HTR-8/SVneo (cell line): ENCODE measurements around the gene RRAGD.

ENCODE experiments used
- DNase-seq: peaks from one replicate; pipeline ENCODE4 v3.0.0; 2011; ENCODE audit warnings: low spot score, mixed read lengths; ENCODE audit not compliant: insufficient read length
- FAIRE-seq: peaks from 2 replicates; lab custom pipeline; 2011; peaks lifted over from hg19 to GRCh38; lab: Jason Lieb, UNC

The RRAGD gene, protein sequence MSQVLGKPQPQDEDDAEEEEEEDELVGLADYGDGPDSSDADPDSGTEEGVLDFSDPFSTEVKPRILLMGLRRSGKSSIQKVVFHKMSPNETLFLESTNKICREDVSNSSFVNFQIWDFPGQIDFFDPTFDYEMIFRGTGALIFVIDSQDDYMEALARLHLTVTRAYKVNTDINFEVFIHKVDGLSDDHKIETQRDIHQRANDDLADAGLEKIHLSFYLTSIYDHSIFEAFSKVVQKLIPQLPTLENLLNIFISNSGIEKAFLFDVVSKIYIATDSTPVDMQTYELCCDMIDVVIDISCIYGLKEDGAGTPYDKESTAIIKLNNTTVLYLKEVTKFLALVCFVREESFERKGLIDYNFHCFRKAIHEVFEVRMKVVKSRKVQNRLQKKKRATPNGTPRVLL

DNA sequence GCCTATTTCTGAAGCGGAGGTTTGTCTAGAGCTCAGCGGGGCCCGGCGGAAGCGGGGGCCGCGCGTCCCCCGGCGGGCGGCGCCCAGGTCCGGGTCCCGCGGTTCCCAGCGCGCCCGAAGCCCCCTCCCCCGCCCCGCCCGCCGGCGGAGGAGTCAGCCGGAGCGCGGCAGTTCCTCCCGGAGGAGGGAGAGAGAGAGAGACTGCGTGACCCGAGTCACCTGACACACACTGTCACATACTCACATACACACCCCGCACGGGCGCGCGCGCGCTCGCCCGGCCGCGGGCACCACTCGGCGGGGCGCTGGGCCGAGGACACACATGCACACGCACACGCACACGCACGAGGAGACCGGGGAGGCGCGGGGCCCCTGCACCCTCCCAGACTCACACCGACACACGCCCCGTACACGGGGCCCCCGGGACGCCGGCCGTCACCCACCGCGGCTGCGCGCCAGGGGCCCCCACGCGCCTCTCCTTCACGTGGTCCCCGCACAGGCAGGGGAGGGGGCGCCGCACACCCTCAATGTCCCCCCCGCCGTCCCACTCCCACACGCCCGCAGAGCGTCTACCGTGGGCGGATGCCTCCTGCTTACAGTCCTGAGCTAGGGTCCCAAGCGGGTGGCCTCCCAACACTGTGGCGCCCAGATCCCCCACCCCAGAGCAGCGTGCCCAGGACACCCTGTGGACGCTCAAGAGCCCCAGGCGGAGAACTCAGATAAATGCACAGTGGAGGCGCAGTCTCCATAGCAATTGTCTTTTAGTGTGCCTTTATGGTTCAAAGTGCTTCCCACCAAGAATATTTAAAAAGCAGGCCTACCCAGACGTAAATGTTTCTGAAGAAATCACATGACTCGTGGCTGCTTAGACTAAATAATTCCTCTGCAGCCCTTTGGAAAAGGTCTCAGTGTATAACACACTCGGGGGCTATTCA is at the start of gene RRAGD:
Gene RRAGD (minus strand): TSS at position 203 of the 935 bp plus-strand sequence. CDS start 280 bp downstream, outside the sequence.
- FAIRE-seq (no peak), DNase-seq (peak; percentile 52)

DNA sequence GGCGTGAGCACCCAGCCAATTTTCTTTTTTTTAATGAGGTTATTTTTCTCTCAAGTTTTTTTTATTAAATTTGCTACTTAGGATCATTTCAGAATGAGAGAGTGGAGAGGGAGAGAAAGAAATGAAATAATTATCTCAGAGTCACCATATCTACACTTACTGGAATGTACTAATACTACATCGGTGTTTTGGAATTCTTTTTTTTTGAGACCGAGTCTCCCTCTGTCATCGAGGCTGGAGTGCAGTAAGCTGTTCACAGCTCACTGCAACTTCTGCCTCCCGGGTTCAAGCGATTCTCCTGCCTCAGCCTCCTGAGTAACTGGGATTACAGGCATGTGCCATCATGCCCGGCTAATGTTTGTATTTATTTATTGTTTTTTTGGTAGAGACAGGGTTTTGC is 48.6 kb upstream of the RRAGD start:
- no peak for FAIRE-seq
- DNase-seq = no peak

DNA sequence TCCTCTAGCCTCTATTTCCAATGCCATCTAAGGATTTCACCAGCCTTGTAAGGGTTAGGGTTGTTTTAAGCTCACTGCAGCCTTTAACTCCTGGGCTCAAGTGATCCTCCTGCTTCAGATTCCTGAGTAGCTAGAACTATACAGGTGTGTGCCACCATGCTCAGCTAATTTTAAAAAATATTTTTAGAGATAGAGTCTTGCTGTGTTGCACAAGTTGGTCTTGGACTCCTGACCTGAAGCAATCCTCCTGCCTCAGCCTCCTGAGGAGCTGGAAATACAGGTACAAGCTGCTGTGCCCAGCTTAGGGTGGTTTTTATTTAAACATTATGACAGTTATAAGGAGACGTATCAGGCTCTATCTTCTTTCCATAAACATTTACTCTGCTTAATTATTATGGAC is 47.4 kb upstream of the RRAGD start:
- DNase-seq (no peak), FAIRE-seq (no peak)

DNA sequence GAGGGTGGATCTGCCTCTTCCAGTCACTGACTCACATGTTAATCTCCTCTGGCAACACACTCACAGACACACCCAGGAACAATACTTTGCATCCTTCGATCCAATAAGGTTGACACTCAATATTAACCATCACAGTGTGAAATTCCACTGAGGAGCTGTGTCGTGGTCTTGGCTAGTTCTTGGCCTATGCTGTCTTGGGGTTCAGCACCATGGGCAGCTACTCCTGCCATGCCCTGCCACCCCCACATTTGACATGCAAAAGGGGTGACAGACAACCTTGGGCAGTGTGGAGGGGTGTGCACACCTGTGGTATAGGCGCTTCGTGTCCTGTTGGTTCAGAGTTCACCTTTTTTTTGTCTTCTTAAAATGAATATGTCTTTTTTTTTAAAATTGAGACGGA is 46.6 kb upstream of the RRAGD start:
- DNase-seq (no peak), FAIRE-seq (no peak)

DNA sequence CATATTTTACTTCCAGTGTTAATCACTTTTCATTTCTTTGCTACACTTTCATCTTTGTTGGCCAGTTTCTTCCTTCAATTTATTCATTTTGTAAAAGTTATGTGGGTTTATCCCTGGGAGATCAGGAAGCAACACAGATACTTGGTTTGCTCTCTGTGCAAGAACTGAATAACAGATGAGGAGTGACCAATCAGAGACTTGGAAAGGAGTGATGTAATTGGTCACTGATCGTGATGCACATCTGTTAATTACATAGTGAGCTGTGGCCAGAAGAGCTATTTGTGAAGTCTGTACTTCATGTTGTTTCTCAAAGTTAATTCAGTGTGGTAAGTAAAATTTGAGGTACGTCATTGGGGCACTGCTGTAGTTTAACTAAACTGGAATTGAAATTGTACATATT is 42.2 kb upstream of the RRAGD start:
- FAIRE-seq = no peak
- DNase-seq = no peak

DNA sequence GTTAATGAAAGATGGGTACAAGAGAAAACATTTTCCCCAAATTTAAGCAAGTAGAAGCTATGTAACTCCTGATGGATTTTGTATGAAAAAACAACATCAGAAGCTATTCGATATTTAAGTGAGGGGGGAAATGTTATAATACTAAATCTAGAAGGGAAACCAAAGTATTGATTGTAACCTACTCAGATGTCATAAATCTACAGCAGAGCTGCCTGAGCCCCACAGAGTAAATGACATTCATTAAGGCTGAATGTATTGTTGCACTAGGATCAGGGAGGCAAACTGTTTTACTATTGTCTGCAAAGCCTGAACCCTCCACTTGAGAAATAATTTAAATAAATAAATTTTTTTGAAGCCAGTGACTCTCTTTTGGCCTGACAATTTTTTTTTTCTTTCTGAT is 40.2 kb upstream of the RRAGD start:
- DNase-seq (no peak), FAIRE-seq (no peak)

DNA sequence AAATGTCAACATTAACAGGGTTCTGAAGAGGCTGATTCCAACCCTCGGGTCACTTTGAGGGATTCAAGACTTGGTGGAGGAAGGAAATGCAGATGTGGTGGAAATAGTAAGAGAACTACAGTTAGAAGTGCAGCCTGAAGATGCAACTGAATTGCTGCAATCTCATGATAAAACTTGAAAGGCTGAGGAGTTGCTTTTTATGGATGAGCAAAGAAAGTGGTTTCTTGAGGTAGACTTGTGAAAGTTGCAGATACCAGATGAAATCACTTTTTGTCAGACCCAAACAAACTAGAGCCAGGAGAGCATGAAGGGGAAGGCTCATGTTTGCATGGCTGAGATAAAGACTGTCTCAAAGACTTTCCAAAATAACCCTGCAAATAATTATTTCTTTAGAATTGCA is 37.1 kb upstream of the RRAGD start:
- FAIRE-seq = no peak
- DNase-seq = no peak

DNA sequence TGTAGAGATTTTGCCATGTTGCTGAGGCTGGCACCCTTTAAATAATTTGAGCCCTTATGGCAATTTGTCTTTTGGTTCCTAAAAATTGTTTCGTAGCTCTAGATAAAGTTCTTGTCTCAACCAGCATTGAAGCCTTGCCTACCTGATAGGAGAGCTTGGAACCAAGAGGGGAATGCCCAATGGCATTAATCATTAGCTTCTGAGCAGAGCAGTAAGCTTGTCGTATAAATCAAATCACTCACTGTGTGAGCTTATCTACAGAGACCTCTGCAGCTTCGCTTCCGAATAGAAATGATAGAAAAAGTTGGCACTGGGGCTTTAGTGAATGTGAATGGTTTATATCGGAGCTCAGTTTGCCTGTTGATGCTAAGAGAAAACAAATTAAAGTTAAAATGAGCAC is 31.6 kb upstream of the RRAGD start:
- DNase-seq = no peak

DNA sequence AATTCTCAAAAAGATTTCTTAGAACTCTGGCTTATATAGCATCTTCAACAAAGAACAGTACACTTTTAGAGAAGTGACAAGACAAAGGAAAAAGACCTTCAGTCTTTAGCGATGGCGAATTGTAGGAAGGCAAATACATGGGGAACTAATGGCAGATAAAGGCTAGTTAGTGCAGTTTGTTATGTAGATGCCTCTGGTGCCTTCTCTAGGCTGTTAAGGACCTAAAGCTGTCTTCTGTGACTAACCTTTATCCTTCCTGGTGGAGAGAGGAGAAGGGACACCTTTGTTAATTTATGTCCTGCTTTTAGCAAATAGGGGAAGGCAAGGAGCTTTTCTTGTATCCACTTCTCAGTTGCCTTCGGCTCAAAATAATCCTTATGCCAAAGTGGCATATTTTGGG is 28.1 kb upstream of the RRAGD start:
- no peak for DNase-seq
- no peak for FAIRE-seq

More for the DNA sequence above, 31.6 kb upstream of the RRAGD start:
- no peak for FAIRE-seq

DNA sequence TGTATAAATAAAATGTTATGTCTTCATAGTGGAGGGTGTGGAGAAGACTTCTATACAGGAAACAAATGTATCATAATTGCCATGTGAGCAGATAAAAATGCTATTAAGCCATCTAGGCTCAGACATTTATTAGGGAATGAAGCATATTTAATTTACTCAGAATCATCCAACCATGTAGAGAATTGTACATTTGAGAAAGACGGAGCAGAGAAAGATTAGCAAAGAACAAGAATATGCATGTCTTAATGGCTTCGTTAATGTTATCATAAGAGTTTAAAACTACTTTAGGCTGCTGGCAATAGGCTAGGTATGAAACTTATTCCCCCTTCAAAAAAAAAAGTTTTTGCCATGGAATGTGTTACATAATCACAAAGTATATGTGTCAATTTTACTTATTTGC is 26.9 kb upstream of the RRAGD start:
- FAIRE-seq (no peak), DNase-seq (no peak)

DNA sequence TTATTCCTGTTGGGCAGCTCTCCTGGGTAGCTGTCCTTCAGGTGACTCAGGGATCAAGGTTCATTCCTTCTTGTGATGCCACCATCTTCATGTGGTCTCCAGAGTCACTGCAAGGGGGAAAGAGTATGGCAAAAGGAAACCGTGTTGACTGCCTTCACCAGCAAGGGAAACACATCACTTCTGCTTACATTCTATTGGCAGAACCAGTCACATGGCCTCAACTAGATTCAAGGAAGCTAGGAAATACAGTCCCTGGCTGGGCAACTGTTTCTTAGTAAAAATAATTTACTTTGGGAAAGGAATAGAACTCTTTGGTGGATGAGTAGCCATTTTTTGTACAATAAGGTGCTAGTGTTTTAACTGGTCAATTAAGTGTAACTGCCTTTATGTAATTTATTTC is 26.2 kb upstream of the RRAGD start:
- no peak for DNase-seq
- no peak for FAIRE-seq

DNA sequence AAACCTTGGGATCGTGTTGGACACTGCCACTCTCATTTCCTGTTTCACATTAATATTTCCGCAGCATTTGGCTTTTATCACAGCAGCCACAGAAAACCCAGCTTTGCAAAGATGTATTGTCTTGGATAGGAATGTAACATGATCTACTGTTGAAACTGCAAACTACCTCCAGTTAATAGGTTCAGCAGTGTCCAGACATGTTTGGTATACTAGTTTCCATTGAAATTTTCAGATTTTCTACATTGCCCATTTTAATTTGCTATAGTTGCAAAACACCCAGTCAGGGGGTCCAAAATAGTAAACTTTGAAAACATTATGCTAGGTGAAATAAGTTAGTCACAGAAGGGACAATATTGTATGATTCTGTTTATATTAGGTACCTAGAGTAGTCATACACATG is 24.2 kb upstream of the RRAGD start:
- DNase-seq (no peak), FAIRE-seq (no peak)

DNA sequence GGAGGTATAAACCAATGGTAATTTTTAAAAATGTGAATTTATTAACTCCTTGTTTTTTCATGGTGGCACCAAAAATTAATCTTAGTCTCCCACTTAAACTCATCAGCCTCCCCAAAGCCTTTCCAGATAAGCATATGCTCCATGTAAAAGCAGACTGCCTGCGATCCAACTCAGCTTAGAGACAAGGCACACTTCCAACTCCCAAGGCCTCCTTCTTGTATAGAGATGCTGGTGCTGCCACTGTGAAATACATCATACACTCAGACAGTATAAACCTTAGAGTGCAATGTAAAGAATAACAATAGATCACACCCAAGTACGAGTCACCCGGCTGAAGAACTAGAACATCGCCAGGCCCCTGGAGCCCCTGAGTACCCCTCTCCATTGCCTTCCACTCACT is 22.9 kb upstream of the RRAGD start:
- no peak for DNase-seq
- no peak for FAIRE-seq

DNA sequence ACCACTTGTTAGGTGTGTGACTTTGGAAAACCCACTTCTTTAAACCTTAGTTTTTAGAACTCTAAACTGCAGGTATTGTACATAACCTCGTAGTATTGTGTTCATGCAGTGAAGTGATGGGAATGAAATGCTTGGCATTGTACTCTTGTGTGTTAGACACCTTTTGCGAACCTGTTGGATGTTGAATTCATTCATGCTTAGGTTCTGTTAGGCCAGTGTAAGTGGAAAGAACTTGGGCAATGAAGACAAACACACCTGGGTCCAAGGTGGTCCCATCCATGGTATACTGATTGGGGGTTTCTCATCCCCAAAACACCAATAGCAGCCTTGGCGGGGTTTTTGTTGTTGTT is 22.1 kb upstream of the RRAGD start:
- FAIRE-seq (no peak), DNase-seq (no peak)

DNA sequence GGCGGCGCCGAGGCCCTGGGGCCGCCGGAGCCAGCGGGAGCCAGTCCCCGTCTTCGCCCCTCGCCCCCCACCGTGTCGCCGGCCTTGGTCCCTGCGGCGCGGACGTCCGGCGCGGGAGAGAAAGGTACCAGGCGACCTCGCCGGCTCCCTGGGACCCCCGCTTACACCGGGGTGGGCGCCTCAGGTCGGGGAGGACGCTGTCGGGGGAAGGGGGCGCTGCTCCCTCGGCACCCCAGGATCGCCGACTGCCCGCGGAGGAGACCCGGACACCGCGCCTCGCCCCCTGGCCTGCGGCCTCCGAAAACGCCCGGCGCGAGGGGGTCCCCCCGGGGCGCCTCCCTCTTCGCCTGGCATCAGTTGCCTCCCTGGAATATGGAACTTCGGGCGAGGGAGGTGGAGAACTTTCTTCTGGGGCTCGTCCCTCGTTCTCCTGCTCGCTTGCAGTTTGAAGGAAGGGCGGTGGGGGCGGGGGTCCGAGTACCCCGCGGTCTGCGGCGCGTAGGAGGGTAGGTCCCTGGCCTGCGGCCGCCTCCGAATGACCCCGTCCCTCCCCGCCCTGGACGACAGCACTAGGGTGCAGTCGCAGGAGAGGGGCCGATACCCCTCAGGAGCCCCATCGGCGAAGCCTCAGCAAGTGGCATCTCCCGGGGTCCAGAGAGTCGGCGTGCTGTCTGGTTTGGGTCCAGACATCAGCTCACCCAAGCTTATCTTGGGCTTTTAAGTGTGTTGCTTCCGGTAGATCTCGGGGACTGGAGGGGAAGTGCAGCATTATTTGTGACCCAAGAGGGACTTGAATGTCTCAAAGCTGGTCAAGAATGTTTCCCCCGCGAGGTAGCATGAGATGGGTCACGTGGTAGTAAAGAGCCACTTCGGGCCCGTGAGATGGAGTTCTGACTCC is 21.4 kb upstream of the RRAGD start:
- no peak for DNase-seq
- no peak for FAIRE-seq

DNA sequence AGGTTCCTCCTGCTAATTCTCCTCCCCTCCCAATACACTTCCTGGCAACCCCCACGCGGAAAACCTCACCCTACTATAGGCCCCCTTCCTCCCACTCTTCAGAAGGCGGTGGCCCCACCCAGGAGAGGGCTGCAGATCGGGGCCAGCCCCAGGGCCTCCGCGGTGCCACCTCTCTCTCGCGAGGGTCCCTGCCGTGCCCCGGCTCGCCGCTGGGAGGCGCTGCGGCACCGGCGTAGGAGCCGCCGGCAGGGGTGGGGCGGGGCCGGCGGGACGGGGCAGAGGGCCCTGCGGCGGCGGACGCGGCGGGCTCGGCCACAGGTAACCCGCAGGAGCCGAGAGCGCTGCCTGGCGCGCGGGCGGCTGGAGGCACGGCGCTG is 20.8 kb upstream of the RRAGD start, which contains the start of gene ANKRD6:
Gene ANKRD6 (plus strand): TSS at position 278 of the 377 bp plus-strand sequence. CDS start 133,825 bp downstream, outside the sequence.
- DNase-seq (peak; percentile 67), FAIRE-seq (peak; percentile 93)

DNA sequence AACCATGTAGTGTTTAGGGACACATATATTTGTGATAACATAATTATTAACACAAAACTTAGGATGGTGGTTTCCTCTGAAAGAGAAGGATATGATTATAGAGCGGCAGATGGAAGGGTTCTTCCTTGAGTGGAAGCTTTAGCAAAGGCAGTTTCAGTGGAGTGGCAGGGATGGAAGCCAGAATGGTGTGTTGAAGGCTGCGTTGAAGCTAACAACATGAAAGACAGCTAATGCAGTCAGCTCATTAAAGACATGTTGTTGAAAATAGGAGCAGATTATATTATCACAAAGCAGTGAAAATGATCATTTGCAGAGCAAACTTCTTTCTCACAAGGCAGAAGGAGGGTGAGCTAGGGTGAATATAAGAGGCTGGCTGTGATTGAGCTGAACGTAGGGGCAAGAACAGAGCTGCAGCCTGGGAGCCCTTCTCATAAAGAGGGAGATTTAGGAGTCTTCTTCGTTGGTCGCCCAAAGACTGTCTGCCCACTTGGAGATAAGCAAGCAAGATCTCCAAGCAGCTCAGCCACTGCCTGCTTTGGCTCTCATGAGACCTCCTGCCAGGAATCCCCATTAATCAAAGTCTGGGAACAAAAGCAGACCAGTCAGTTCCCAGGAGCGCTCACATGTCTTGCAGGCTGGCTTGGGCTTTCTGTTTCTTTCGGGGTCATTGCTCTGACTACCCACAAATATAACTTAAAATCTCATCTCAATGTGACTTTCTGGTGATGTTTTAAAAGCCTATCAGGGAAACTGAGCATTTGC is 18.3 kb upstream of the RRAGD start:
- FAIRE-seq = no peak

DNA sequence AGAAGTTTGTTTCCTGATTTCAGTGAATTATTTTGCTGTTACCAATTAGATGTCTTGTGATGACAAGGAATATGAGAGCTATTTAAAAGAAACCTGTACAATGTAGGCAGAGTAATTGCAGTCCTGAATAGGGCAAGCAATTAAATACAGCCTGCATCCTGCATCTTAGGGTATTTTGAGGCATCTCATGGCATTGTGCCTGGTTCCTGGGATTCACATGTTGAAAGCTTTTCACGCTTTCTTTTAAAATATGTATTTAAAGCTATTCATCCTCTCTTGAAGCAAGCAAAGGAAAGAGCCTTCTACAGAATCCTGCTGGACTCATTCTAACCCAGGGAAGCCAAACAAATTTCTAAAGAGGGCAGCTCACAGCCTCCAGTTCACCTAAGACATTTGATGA is 4.7 kb upstream of the RRAGD start:
- no peak for DNase-seq
- FAIRE-seq = no peak

More for the DNA sequence above, 18.3 kb upstream of the RRAGD start:
- DNase-seq = no peak

DNA sequence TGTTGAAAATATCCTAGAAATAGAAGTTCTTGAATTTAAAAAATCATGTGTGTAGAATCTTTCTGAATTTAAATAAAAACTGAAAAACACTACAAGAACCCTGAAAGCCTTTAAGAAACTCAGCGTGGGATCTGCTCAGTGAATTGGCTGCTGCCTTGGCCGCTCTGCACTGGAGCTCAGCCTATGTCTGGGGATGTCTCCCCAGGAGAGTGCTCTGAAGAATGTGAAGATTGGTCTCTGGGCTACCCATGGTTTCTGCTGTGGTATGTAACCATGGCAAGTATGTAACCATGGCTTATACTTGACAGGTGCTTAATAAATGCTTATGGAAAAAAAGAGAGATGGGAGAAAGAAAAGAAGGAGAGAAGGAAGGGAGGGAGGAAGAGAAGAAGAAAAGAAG is 3.1 kb upstream of the RRAGD start:
- FAIRE-seq = no peak

DNA sequence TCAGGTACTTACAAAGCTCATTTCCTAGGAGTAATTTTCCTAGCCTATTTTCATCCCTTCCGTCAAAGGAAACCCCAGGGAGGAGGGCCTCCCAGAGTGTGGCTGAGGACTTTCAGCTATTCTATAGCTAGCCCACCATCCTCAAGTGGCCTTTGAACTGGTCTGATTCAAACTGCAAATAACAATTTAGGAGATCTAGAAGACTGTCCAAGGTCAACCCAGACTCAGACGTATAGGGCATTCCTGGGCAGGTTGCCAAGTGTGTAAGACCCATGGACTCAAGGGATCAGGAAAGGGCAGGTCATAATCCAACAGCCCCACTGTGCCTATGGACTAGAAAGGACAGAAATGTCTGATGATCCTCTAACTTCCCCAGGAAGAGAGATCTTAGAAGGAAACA is 2.1 kb upstream of the RRAGD start:
- FAIRE-seq (no peak), DNase-seq (no peak)

More for the DNA sequence above, 3.1 kb upstream of the RRAGD start:
- DNase-seq = no peak
